ENCODE measurements around the gene FEN1.

FEN1 gene

GRCh38 chr11:61828629-61829407, 36.1 kb downstream of the FEN1 start:
- peak; percentile 37 for TF ChIP-seq CTCF (IDR thresholded peaks at IDR 0.05; ENCODE audit: insufficient read depth, missing control alignments)
- FAIRE-seq = no peak
- DNase-seq (ENCODE audit: insufficient read length, low spot score) = no peak

GRCh38 chr11:61829806-61830205, 37.1 kb downstream of the FEN1 start:
- DNase-seq (ENCODE audit: insufficient read length, low spot score) = no peak
- FAIRE-seq = no peak
- TF ChIP-seq CTCF (IDR thresholded peaks at IDR 0.05; ENCODE audit: insufficient read depth, missing control alignments) = no peak

GRCh38 chr11:61830237-61831105, 37.8 kb downstream of the FEN1 start:
- DNase-seq (ENCODE audit: insufficient read length, low spot score) (no peak), FAIRE-seq (no peak)
- TF ChIP-seq CTCF (IDR thresholded peaks at IDR 0.05; ENCODE audit: insufficient read depth, missing control alignments) = no peak

GRCh38 chr11:61832207-61832606, 39.5 kb downstream of the FEN1 start:
- no peak for TF ChIP-seq CTCF (IDR thresholded peaks at IDR 0.05; ENCODE audit: insufficient read depth, missing control alignments)
- DNase-seq (ENCODE audit: insufficient read length, low spot score) (no peak), FAIRE-seq (no peak)

GRCh38 chr11:61832754-61833153, 40.0 kb downstream of the FEN1 start:
- FAIRE-seq (no peak), DNase-seq (ENCODE audit: insufficient read length, low spot score) (no peak)
- TF ChIP-seq CTCF (IDR thresholded peaks at IDR 0.05; ENCODE audit: insufficient read depth, missing control alignments) = no peak

- FAIRE-seq (no peak), DNase-seq (ENCODE audit: insufficient read length, low spot score) (no peak)
- no peak for TF ChIP-seq CTCF (IDR thresholded peaks at IDR 0.05; ENCODE audit: insufficient read depth, missing control alignments)
Observed at GRCh38 chr11:61833471-61833870, 40.8 kb downstream of the FEN1 start.

GRCh38 chr11:61833926-61834277, 41.2 kb downstream of the FEN1 start:
- DNase-seq (ENCODE audit: insufficient read length, low spot score) (no peak), FAIRE-seq (no peak)
- no peak for TF ChIP-seq CTCF (IDR thresholded peaks at IDR 0.05; ENCODE audit: insufficient read depth, missing control alignments)

Data from D721Med (cell line).